SK-N-SH (cell line): ENCODE data around the gene POLR1D.

Experiments used
- CTCF ChIP-seq: fragments of 200-600 bp; sonication (generic); IDR thresholded peaks from 2 replicates; pipeline ENCODE4 v1.6.1; 2017; ENCODE audit warnings: antibody characterized with exemption, mild to moderate bottlenecking, moderate library complexity
- FOSL2 ChIP-seq: IDR thresholded peaks from 2 replicates; pipeline ENCODE4 v1.4.0; 2012; ENCODE audit warnings: low read depth, mild to moderate bottlenecking, moderate library complexity, borderline replicate concordance
- RFX5 ChIP-seq: IDR thresholded peaks from 2 replicates; pipeline ENCODE4 v1.6.1; 2012; ENCODE audit warnings: mild to moderate bottlenecking, improper control_type of control experiment, low read length
- USF2 ChIP-seq: fragments of 150-350 bp; IDR thresholded peaks from 2 replicates; pipeline ENCODE4 v1.6.1; 2017; ENCODE audit warnings: antibody characterized with exemption, low read length, low read depth, borderline replicate concordance

GRCh38 chr13:27660511-27660910, 38.8 kb downstream of the POLR1D start:
- TF ChIP-seq FOSL2 (no peak), CTCF (no peak), USF2 (no peak), RFX5 (no peak)
